Measurements from ENCODE around the gene PPP1R11. TPM values are rescaled to one million over a fixed set of nuclear protein-coding genes. Genes with fewer than 3 reads are reported as not detected.

PPP1R11 gene
- total and polyA plus RNA-seq, 2 experiments from 2014 or later, result 50.9 to 74.5 TPM

DNA sequence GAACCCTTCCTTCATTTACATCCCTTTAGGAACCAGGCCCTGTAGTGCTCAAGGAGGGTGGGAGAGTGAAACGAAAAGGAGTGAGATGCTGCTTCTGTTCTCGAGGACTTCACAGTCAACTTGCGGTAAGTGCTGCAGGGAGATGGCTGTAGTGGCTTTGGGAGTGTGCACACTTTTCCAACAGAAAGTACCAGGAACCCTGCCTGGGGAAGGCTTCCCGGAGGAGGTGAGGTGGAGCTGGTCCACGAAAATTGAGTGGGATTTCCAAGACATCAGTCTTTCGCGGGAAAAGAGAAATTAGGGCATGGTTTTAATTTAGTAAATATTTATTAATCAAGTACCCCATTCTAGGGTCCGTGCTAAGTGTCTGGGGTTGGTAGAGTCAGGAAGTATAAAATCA is 33.2 kb downstream of the PPP1R11 start:
- Histone ChIP-seq H3K4me1 (ENCODE audit: insufficient read depth) (peaks cover 24% of the 10 kb centered on the region), H3K79me2 (no peaks in the 10 kb centered on the region), H3K9me3 (ENCODE audit: low read depth) (no peaks in the 10 kb centered on the region), H2AFZ (peak overlapping the region; percentile 37), H3K4me3 (no peak overlapping the region), H3K36me3 (replicated peaks; ENCODE audit: insufficient read depth, low read depth) (no peaks in the 10 kb centered on the region), H3K27ac (peak overlapping the region; percentile 43), H3K9me2 (replicated peaks; ENCODE audit: insufficient read depth) (no peaks in the 10 kb centered on the region), H3K27me3 (peaks cover 47% of the 10 kb centered on the region), H3K4me2 (peak overlapping the region; percentile 83), H4K20me1 (ENCODE audit: insufficient read depth, poor library complexity, severe bottlenecking) (no peaks in the 10 kb centered on the region)
- TF ChIP-seq EZH2 (IDR thresholded peaks at IDR 0.05; ENCODE audit: borderline replicate concordance) (no peak), EZH2phosphoT487 (IDR thresholded peaks at IDR 0.05; ENCODE audit: low read depth, severe bottlenecking, unreplicated experiment) (no peak)
- TF ChIP-seq, protein P1, sequence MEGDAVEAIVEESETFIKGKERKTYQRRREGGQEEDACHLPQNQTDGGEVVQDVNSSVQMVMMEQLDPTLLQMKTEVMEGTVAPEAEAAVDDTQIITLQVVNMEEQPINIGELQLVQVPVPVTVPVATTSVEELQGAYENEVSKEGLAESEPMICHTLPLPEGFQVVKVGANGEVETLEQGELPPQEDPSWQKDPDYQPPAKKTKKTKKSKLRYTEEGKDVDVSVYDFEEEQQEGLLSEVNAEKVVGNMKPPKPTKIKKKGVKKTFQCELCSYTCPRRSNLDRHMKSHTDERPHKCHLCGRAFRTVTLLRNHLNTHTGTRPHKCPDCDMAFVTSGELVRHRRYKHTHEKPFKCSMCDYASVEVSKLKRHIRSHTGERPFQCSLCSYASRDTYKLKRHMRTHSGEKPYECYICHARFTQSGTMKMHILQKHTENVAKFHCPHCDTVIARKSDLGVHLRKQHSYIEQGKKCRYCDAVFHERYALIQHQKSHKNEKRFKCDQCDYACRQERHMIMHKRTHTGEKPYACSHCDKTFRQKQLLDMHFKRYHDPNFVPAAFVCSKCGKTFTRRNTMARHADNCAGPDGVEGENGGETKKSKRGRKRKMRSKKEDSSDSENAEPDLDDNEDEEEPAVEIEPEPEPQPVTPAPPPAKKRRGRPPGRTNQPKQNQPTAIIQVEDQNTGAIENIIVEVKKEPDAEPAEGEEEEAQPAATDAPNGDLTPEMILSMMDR (IDR thresholded peaks at IDR 0.05; ENCODE audit: poor library complexity), result no peak
- WGBS (ENCODE audit: low lambda C conversion rate, missing lambda C conversion rate), result 34% methylated on average over 8 of the region's 8 CpGs
- DNase-seq (ENCODE audit: low spot score), result no peak

DNA sequence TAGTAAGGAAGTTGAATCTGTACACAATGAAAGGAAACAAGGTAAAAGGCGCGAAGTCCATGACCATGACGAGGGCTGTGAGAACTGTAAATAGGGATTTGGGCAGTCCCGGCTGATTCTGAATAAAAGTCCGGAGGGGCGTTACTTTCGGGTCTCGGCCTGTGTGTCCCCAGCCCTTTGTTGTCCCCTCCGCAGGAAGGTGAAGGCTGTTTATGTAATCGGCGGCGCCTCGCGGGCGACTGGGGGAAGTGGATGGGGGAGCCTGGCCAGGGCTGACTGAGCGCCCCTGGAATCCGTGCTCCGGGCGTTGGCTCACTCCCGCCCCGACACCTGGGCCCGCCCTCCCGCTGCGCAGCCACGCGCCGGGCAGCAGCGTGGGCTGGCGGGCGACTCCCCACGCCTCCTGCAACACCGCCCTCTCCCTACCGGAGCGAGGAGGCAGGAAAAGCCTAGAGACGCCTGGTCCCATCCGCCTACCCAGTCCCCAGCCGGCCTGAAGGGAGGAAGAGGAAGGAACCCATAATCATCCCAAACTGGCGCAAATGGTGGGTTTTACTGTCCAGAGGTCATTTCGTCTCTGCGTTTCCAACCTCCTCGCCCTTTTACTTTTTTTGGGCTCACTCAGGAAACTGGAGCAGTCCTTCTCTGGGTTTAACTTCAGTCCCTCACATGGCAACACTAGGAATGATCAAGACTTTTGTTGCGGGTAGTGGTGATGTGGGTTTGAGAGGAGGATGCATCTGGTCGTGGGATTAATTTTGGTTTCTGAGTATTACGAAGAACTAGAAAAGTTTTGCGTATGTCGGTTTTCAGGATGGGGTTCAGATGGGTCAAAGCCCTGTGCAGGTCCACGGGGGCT is 33.8 kb downstream of the PPP1R11 start:
- Histone ChIP-seq H3K36me3 (replicated peaks; ENCODE audit: insufficient read depth, low read depth) (no peaks in the 10 kb centered on the region), H3K4me1 (ENCODE audit: insufficient read depth) (peaks cover 22% of the 10 kb centered on the region), H2AFZ (peak overlapping the region; percentile 37), H3K4me2 (peak overlapping the region; percentile 83), H3K9me2 (replicated peaks; ENCODE audit: insufficient read depth) (no peaks in the 10 kb centered on the region), H3K27ac (peak overlapping the region; percentile 51), H3K9me3 (ENCODE audit: low read depth) (no peaks in the 10 kb centered on the region), H3K79me2 (no peaks in the 10 kb centered on the region), H3K27me3 (peaks cover 48% of the 10 kb centered on the region), H4K20me1 (ENCODE audit: insufficient read depth, poor library complexity, severe bottlenecking) (no peaks in the 10 kb centered on the region), H3K4me3 (peak overlapping the region; percentile 28)
- DNase-seq (ENCODE audit: low spot score), result peak; percentile 80
- TF ChIP-seq, protein P1 (IDR thresholded peaks at IDR 0.05; ENCODE audit: poor library complexity), result peak; percentile 16
- TF ChIP-seq EZH2phosphoT487 (IDR thresholded peaks at IDR 0.05; ENCODE audit: low read depth, severe bottlenecking, unreplicated experiment), result no peak
- peak; percentile 51 for TF ChIP-seq EZH2 (IDR thresholded peaks at IDR 0.05; ENCODE audit: borderline replicate concordance)
- WGBS (ENCODE audit: low lambda C conversion rate, missing lambda C conversion rate), result 9% methylated on average over 31 of the region's 47 CpGs

DNA sequence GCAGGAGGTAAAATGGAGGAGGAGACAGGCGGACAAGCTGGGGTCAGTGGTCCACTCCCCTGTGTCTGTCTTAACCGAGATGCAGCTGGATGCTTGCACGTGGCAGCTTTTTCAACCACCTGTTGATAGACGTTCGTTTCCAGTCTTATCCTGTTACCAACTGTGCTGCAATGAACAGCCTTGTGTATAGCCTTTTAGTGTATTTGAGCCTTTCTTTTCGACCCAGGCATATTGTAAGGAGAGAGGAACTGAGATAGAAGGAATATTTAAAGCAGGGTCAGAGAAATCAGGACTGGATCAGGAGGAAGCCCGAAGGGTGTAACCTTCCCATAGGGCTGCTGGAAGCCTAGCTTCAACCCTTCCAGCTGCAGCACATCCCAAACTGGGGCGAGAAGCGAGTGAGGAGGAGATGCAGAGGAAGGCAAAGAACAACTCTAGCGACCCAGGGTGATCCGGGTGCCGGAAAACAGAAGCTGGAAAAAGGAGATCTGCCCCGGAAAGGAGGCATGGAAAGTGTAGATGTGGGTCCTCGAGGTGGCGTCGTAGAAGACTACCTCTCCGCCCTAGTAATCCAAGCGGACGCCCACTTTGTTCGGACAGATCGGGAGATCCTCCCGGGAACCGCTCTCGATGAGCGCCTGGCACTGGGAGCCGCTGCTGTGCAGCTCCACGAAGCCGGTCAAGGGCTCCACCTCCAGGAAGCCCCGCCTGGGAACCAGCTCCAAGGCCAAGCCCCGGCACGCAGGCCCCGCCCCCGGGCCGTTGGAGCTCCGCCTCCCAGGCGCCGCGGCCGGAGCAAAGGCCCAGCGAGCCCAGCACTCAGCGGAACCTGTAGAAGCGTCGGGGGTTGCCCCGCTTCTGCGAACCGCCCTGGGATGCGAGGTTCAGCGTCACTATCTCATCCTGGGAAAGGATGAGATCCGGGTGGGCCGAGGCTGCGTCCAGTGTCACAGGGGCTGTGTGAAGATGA is 34.7 kb downstream of the PPP1R11 start:
- Histone ChIP-seq H3K36me3 (replicated peaks; ENCODE audit: insufficient read depth, low read depth) (no peaks in the 10 kb centered on the region), H3K4me1 (ENCODE audit: insufficient read depth) (peaks cover 20% of the 10 kb centered on the region), H3K27ac (peak overlapping the region; percentile 75), H3K27me3 (peaks cover 44% of the 10 kb centered on the region), H3K9me3 (ENCODE audit: low read depth) (no peaks in the 10 kb centered on the region), H3K4me3 (peak overlapping the region; percentile 28), H2AFZ (peak overlapping the region; percentile 64), H4K20me1 (ENCODE audit: insufficient read depth, poor library complexity, severe bottlenecking) (no peaks in the 10 kb centered on the region), H3K9me2 (replicated peaks; ENCODE audit: insufficient read depth) (no peaks in the 10 kb centered on the region), H3K4me2 (peak overlapping the region; percentile 83), H3K79me2 (no peaks in the 10 kb centered on the region)
- TF ChIP-seq EZH2 (IDR thresholded peaks at IDR 0.05; ENCODE audit: borderline replicate concordance), result no peak
- no peak for TF ChIP-seq EZH2phosphoT487 (IDR thresholded peaks at IDR 0.05; ENCODE audit: low read depth, severe bottlenecking, unreplicated experiment)
- TF ChIP-seq, protein P1 (IDR thresholded peaks at IDR 0.05; ENCODE audit: poor library complexity), result peak; percentile 31
- 6% methylated on average over 47 of the region's 51 CpGs for WGBS (ENCODE audit: low lambda C conversion rate, missing lambda C conversion rate)
- peak; percentile 96 for DNase-seq (ENCODE audit: low spot score)

All from hepatocyte (in vitro differentiated cells).